GM19468 (cell line): ENCODE data around the gene PCDH9.

Source experiments
- ATAC-seq: cut with Tn5 transposase; IDR thresholded peaks from one replicate; pipeline ENCODE4 v1.9.1; 2021; ENCODE audit warnings: mild to moderate bottlenecking, moderate library complexity, moderate number of reproducible peaks; ENCODE audit not compliant: unreplicated experiment; ENCODE audit errors: extremely low read depth

The PCDH9 gene

DNA sequence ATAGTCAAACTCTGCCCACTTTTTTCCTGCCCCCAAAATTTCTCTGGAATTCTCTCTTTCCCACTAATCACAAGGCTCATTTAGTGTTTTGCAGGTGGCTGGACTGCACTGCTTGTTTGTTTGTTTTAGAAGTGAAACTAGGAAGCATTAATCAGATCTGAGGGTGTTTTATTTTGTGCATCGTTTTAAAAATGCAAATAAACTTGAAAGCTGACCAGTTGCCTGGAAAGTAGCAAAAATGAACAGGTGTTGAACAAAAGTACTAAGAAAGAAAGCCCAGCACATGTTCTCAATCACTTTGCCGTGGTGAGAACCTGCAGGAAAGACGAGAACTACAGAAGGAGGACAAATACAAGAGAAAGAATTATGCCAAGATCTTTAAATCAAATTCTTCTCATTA lies 365.5 kb downstream of the PCDH9 start:
- ATAC-seq, result no peak

DNA sequence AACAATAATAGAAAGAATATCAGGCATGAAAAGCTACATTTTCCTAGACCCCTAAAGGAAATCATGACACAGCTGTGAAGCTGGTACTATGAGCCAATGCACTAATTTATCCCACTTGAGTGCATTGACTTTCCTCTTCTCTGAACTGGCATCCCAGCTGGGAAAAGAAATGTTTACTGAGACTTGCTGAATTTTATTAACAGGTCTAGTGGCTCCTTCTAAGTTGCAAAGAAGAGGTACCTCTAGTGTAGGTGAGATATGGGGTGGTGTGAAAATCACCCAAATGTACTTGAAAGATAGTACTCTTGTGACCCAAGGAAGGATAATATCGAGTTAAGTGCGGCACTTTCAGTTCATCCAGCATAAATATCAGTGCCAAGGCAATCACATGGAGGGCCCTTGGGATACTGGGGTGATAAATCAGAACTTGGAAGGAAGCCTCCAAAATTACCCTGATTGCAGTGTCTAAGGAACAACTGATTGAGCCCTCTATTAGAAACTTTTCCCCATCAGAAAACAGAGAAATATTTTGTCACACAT lies 369.2 kb downstream of the PCDH9 start:
- ATAC-seq, result no peak

DNA sequence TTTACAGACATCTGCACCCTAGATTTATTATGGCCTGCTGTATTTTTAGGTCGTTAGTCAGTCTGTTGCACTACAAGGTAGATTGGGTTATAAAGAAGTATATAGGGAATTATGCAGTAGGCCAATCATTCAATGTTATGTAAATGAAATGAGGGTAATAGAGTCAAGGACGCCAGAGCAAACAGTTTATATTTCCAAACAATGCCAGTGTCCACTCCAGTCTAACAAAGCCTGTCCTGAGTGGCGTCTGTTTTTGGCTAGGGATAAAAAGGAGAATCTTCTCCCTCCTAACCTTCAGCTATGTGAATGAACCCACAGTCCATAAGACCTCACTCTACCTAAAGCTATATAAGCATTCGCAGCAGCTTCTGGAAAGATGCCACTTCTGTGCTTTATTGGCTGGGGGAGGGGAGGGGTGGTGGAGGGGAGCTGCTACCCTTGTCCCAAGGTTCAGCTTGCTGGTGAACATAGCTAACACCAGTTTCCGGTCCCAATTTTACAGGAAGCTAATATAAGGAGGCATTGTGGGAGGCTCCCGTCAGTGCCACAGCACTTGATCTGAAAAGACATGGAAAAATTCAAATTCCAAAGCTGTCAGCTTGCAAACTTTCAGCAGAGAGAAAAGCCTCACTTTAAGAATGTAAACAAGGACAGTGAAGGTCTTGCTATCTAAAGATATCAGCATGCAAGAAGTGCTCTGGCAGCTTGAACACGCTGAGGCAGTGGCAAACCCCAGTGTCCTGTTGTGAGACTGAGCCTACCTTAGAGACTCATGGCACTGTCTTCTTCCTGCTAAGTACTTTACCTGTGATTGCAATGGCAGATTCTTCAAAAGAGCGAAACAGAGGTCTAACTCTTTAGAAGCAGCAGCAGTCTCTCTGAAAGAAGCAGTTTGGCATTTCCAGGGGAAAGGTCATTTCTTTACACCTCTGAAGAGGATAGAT lies 369.9 kb downstream of the PCDH9 start:
- no peak for ATAC-seq

DNA sequence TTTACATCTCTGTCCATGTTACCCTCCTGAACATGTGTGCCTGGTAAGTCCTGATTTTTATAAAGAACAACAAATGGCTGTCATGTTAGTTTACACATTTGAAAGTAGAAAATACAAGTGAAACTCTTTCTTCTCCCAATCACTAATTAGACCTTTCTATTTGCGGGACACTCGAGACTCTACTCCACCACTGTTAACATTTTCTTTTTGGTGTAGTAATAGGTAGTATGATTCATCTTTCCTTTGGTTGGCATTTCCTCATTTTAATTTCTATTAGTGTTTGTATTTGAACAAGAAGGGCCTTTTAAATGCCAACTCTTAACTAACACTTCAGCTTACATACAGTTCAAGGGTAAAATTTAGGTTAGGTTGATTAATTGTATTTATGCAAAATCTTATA lies 371.1 kb downstream of the PCDH9 start:
- ATAC-seq, result no peak

DNA sequence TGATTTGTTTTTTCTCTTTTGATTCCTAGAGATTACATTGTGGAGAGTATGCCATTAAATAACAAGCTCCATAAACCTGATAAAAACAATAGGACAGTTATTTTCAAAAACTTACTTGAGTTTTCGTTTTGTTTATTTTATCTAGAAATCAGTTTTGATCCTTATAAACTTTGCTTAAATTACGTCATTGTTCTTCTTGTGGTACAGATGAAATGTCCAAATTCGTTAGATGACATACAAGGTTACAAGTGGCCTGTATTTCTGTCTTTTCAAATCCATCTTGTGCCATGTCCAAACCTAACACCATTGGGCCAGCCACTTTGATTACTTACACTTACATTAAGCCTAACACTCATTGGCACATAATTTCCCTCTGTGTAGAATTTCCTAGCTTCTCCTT lies 372.0 kb downstream of the PCDH9 start:
- ATAC-seq, result no peak

DNA sequence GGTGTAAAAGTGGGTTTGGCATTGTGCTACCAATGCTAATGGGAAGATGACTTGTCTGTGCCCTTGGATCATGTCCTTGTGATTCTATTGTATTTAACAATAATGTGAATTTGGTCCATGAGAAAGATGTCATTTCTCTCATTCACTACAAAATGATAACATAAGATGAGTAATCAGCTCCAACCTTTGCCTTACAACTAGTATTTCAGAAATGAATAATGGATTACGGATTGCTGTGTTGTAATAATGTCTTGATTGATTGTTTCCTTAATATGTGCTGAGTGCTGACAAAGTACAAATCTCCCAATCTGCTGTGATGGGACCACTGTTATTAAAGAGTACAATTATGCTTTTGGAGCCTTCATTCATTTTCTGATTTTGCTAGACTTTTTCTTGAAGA lies 375.0 kb downstream of the PCDH9 start:
- no peak for ATAC-seq

DNA sequence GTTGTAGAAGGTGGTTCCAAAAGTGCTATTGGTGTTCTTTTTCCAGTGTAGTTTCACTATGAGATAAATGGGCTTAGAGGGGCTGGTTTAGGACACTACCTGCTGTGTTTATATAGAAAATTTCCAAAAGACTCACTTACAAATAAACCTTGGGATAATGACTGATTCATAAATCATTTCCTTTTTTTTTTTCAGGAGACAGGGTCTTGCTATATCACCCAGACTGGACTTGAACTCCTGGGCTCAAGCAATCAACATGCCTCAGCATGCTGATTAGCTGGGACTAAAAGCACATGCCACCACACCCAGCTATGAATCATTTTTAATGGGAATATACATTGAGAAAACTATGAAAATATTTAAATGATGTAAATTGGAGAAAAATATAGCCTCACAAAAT lies 376.6 kb downstream of the PCDH9 start:
- ATAC-seq, result no peak

DNA sequence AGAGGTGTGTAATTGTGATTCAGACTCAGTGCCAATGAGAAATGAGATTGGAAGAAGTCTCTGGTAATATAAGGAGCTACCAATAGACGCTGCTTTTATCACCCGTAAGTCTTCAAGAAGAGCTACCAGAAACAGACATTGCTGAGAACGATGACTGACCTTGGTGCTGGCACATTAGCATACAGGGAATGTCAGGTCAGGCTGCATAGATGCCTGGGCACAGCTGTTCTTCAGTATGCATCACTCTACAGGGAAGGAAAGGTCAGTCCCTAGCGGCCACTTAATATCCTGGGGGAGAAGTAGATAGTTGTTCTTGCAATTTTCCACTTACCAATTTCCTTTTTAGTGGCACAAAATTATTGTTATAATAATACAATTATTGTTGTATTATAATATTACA lies 380.4 kb downstream of the PCDH9 start:
- ATAC-seq, result no peak

DNA sequence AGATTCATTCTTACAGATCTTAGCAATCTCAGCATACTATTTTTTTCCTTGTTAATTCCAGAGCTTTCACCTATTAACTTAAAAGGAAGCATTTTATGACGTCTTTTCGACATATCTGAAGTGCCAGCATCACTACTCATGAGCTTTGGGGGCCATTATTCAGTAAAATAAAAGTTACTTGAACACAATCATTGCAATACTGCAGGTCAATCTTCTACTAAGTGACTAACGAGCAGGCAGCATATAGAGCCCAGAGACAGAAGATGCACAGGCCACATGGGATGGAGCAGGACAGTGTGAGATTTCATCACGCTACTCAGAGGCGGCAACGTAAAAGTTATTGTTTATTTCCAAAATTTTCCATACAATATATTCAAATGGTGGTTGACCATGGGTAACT lies 382.6 kb downstream of the PCDH9 start:
- no peak for ATAC-seq

DNA sequence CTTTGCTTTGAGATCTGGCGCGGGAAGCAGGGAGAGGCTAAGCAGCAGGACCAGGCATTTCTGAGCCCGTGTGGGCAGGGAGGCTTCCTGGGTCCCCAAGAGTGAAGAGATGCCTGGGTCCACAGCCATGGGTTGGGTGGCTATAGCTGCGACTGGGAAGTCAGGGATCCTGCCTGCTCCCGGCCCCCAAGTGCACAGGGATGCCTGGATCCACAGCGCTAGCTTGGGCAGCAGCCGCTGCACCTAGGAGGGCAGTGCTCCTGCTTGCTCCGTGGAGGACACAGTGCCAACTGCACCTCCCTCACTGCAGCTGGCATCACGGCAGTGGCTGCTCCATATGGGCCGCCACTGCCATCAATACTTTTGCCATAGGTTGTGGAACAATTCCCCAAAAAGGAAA lies 384.7 kb downstream of the PCDH9 start:
- no peak for ATAC-seq

DNA sequence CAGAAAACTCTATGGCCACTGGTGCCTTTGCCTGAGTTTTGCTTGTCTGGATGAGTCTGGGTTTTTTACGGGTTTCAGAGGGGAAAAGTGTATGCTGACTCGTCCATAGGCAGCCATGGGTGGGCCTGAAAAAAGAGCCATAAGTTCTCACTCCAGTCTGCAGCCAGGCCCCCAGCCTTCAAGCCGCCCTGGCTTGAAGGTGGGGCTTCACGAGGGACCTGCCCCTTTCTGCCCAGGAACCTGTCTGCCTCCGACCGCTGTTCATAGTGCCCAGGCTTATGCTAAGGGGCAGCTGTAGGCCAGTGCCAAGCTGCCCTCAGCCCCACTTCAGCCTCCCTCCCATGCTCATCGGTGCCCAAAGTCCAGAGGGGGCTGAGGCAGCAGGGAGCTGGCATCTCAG lies 385.2 kb downstream of the PCDH9 start:
- ATAC-seq, result no peak

DNA sequence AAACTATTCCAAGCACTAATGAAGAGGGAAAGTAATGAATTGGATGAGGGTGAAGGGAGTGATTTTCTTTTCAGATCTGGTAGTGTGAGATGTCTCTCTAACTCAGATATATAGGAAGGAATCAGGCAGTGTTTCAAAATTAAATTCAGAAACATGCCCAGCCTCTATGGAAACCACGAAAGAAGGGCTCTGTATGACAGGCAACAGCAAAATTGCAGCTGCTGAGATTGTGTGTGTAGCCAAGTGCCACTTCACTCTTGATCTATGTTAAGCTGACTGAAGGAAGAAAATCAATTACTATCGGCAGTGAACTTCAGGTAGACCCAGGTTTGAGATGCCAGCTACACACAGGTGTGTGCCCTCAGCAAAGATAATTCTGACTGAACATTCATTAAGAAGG lies 387.4 kb downstream of the PCDH9 start:
- ATAC-seq, result no peak

DNA sequence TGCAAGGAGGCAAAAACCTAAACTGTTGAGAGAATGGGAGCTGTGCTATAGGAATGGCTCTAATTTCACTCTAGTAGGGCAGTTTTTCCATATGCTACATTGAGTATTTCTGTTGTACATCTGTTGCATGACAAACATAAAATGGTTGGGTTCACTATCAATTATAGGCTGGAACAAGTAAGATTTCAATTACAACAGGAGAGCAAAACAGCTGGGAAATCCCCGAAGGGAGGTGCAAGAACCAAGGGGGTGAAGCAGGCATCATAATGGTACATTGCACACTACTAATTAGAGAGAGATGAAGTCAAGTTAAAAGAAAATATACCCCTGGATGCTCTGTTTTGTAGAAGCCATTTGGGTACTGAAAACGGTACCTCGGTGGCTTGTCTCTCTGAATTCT lies 389.5 kb downstream of the PCDH9 start:
- ATAC-seq, result no peak

DNA sequence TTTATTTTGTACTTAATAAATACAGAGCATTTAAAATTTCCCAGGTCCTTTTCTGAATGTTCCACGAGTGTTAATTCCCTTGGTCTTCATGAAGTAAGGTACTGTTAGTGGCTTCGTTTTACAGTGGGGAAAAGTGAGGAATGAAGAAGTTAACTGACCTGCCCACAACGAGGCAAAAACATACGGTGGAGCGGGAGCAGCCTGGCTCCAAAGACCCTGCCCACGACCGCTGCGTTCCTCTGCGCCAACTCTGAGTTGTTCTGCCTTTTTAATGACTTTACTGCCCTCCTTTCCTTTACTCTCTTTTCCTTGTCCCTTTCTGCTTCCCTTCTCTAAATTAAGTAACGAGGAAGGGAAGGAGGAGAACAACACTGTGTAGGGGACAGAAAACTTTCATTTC lies 392.9 kb downstream of the PCDH9 start:
- ATAC-seq, result no peak

DNA sequence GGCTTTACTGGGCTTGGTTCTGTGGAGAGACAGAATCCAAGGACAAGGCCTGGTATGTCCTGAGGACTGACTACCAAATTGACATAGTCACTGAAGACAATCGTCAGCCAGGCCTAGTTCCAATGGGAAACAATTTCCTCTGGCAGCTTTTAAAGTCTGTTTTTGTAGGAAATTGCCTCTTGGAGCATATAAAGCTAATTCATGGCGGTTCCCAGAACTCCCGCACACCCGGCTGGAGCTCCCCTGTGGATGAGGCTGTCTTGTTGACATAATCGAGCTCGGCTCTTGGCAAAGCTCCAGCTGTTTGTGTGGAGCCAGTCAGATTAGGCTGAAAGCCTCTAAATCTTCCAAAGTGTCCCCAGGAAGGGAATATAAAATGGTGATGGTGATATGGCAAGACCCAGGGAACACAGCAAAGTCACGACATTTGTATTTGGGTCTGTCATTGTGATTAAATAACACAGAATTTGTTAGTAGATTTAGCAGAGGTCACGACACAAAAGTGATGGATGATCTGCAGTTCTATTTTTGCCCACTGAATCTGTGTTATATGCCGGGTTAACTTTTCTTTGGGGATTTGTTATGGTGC lies 395.0 kb downstream of the PCDH9 start:
- ATAC-seq, result no peak

DNA sequence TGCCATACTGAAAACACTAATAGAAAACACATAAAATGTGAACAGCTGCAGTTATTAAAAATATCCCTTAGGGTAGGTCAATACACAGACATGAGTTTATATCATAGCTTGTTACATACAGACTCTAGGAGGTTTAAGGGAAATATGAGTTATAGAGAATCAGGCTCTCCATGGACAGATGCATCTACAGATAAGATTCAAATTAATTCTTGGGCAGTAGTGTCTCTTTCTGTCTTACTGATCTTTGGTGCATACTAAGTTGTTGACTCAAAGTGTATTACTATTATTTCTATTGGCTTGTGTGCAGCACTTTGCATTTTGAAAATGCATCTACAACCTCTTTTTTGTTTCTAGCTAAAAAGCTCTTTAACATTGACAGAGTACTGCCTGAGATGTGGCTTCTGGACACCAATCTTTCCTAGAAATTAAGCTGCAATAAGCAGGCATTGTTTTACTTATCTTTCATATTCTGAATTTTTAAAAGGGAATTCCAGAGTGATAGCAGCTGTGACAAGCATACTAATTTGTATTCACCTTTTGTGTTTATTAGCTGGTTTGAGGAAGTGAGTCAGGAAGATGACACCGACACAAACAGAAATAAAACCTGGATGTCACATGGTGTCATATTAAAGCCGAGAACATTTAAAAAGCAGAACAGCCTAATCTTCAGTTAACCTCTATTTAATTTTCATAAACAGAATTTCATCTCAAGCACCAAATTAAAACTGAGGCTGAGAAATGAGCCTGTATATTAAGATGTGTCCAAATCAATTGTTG lies 399.0 kb downstream of the PCDH9 start:
- ATAC-seq, result no peak

DNA sequence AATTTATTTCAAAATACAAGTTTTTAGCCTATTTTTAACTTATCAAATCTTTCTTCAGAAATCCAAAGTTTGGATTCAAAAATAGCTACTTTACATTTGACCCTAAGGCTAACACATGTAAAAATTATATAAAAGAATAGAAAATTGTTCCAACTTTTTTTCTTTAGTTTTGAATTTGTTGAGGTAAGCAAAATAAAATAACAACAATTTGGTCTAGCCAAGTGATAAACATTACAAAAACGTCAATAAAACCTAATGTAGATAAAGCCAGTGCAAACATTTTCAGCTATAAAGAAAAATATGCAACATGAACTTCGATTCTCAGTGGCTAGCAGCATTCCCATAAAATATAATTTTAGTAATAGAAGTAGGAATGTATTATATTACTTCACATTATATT lies 400.3 kb downstream of the PCDH9 start:
- ATAC-seq, result no peak

DNA sequence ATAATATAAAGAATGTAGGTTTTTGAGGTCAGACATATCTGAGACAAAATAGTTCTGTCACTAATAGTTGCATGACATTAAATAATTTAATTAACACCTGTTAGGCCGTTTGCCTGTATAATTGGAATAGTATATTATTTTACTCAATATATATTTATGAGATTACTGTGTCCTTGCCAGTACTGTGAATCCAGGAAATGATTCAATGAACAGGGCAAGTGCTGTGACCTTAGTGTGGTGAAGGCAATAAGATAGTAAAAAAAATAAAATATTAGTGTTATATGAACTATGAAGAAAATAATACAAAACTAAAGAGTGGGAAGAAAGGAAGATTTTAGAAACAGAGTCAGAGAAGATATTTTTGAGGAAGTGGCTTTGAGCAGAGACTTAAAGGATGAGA lies 403.7 kb downstream of the PCDH9 start:
- ATAC-seq, result no peak

DNA sequence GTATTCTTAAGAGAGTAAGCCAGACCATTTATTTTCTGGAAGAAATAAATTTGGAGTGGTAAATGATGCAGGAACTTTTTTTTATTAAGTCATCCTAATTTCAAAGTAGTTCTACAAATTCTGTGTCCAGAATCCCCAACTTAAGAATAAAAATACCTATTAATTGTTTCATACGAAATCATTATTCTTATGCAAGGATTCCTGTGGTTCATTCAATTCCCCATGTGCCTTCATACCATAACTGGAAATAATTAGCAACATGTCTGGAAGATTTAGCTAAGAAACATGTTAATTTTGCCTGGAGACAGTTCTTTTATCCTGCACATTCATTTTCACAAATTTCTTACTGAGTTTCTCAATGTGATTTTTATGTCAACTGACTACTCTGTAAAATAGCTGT lies 408.6 kb downstream of the PCDH9 start:
- ATAC-seq, result no peak

DNA sequence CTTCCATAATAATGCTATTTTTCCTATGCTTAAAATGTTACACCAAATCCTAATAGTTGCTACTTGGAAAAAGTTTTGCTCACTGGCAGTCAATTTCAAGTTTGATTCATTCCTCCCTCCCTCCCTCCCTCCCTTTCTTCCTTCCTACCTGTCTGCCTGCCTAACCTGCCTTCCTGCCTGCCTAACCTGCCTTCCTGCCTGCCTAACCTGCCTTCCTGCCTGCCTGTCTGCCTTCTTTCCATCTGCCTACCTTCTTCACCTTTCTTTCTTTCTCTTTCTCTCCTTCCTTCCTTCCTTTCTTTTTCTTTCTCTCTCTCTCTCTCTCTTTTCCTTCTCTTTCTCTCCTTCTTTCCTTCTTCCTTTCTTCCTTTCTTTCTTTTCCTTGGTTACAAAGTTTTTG lies 418.7 kb downstream of the PCDH9 start:
- ATAC-seq, result no peak

DNA sequence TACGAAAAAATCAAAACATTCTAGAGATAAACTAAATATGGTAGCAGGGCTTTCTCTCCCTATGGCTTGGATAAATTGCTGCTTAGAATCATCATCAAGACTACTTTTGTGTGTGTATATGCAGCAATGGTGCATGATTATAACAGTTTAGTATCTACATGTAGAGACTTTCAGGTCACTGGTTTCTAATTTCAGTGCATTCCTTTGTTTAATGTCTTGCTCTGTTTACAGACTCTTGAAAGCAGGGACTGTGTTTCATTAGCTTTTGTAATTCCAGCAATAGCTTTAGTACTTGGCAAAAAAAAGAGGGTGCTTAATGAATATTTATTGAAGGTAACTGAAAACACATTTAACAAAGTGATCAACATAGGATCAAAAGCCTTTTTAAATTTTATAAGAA lies 420.7 kb downstream of the PCDH9 start:
- ATAC-seq, result no peak
